A549 (cell line): ENCODE results near the gene BCAS2. TPM values are rescaled to one million over a fixed set of nuclear protein-coding genes. Genes with fewer than 3 reads are reported as not detected.

Experiments used
- ATAC-seq, 2 experiments: fragments of 200-7000 bp in 1 of 2; fragments of >200 bp in 1 of 2; cut with Nextera tagmentation in 1 of 2; cut with Tn5 transposase in 1 of 2; 3 replicates each; pipeline versions ENCODE4 v1.8.0 to v1.9.1; 2018 to 2020; ENCODE audit warnings: mild to moderate bottlenecking in 1 of 2, moderate library complexity in 1 of 2
- CTCF ChIA-PET: fragments of 300-600 bp; sonication (Branson Sonifier 250); formaldehyde crosslinking; extraction: SDS; loops from one replicate; lab custom pipeline; 2021; ENCODE audit warnings: antibody characterized with exemption, inconsistent platforms; lab: Yijun Ruan, JAX
- POLR2A ChIA-PET: fragments of 350-600 bp; formaldehyde crosslinking; extraction: SDS; loops from one replicate; lab custom pipeline; 2021; ENCODE audit warnings: antibody characterized with exemption, inconsistent platforms; lab: Yijun Ruan, JAX
- DNase-seq, 2 experiments: peaks; one replicate each; pipeline versions ENCODE4 v3.0.0 to v3.0.0-alpha.2; 2011 to 2016; ENCODE audit warnings: low read depth in 1 of 2, low spot score in 1 of 2
- FAIRE-seq: peaks from 2 replicates; lab custom pipeline; 2011; peaks lifted over from hg19 to GRCh38; lab: Jason Lieb, UNC
- H3K27ac ChIP-seq, 2 experiments: fragments of >200 bp; sonication (Bioruptor Twin); formaldehyde crosslinking; 3 replicates each; pipeline ENCODE4 v1.5.1; 2016 to 2017
- H3K4me1 ChIP-seq: fragments of >200 bp; sonication (Bioruptor Twin); formaldehyde crosslinking; 3 replicates; pipeline ENCODE4 v1.6.1; 2016
- H3K4me2 ChIP-seq: fragments of >200 bp; sonication (Bioruptor Twin); formaldehyde crosslinking; 3 replicates; pipeline ENCODE4 v1.6.1; 2016
- H3K4me3 ChIP-seq: fragments of >200 bp; sonication (Bioruptor Twin); formaldehyde crosslinking; 3 replicates; pipeline ENCODE4 v1.5.1; 2016
- H3K9me3 ChIP-seq: fragments of >200 bp; sonication (Bioruptor Twin); formaldehyde crosslinking; 3 replicates; pipeline ENCODE4 v1.6.1; 2016
- BHLHE40 ChIP-seq: IDR thresholded peaks from 2 replicates; pipeline ENCODE4 v1.6.1; 2012; ENCODE audit warnings: low read depth, low read length, inconsistent platforms
- CEBPB ChIP-seq, 2 experiments: fragments of >200 bp in 1 of 2; sonication (Bioruptor Twin) in 1 of 2; formaldehyde crosslinking in 1 of 2; IDR thresholded peaks; 2 replicates each; pipeline ENCODE4 v1.6.1; 2012 to 2016
- CHD4 ChIP-seq: fragments of 200-600 bp; sonication (generic); IDR thresholded peaks from 2 replicates; pipeline ENCODE4 v1.6.1; 2016; ENCODE audit warnings: antibody characterized with exemption, mild to moderate bottlenecking, borderline replicate concordance
- EHMT2 ChIP-seq: fragments of 200-600 bp; sonication (generic); IDR thresholded peaks from 2 replicates; pipeline ENCODE4 v1.6.1; 2016; ENCODE audit warnings: antibody characterized with exemption, low read depth, mild to moderate bottlenecking, moderate library complexity
- ESRRA ChIP-seq: fragments of 150-350 bp; IDR thresholded peaks from 2 replicates; pipeline ENCODE4 v1.6.1; 2014; ENCODE audit warnings: mild to moderate bottlenecking, low read length, borderline replicate concordance
- FOSB ChIP-seq: fragments of 250-450 bp; sonication (Bioruptor Pico); IDR thresholded peaks from 2 replicates; pipeline ENCODE4 v1.5.0; 2020; ENCODE audit warnings: mild to moderate bottlenecking, moderate library complexity
- GATA3 ChIP-seq: IDR thresholded peaks from 2 replicates; pipeline ENCODE4 v1.6.1; 2012; ENCODE audit warnings: borderline replicate concordance
- HDAC2 ChIP-seq: fragments of 200-600 bp; sonication (generic); IDR thresholded peaks from 2 replicates; pipeline ENCODE4 v1.6.1; 2016
- HOXA7 ChIP-seq: fragments of 250-450 bp; sonication (Bioruptor Pico); IDR thresholded peaks from 2 replicates; pipeline ENCODE4 v1.5.0; 2020; ENCODE audit warnings: mild to moderate bottlenecking, moderate library complexity
- HOXB13 ChIP-seq: fragments of 250-450 bp; sonication (Bioruptor Pico); IDR thresholded peaks from 2 replicates; pipeline ENCODE4 v1.5.0; 2020; ENCODE audit warnings: low read depth, mild to moderate bottlenecking, moderate library complexity
- HOXB5 ChIP-seq: fragments of 250-450 bp; sonication (Bioruptor Pico); IDR thresholded peaks from 2 replicates; pipeline ENCODE4 v1.5.0; 2020; ENCODE audit warnings: mild to moderate bottlenecking, moderate library complexity
- JUN ChIP-seq, 2 experiments: fragments of >200 bp; sonication (Bioruptor Twin); formaldehyde crosslinking; IDR thresholded peaks; 2 replicates in 1 of 2; 3 replicates in 1 of 2; pipeline ENCODE4 v1.6.1; 2016 to 2017
- KDM5A ChIP-seq: fragments of 200-600 bp; sonication (generic); IDR thresholded peaks from 2 replicates; pipeline ENCODE4 v1.6.1; 2016; ENCODE audit warnings: antibody characterized with exemption, mild to moderate bottlenecking
- MAFK ChIP-seq: fragments of 450-650 bp; IDR thresholded peaks from 2 replicates; pipeline ENCODE4 v1.6.1; 2014; ENCODE audit not compliant: partially characterized antibody
- MYC ChIP-seq: IDR thresholded peaks from 2 replicates; pipeline ENCODE4 v1.6.1; 2012; ENCODE audit warnings: mild to moderate bottlenecking, inconsistent platforms, low read length, improper control_type of control experiment, borderline replicate concordance
- NR3C1 ChIP-seq: fragments of >200 bp; sonication (Bioruptor Twin); formaldehyde crosslinking; IDR thresholded peaks from 3 replicates; pipeline ENCODE4 v1.6.1; 2017
- POLR2A ChIP-seq: IDR thresholded peaks from 2 replicates; pipeline ENCODE4 v1.6.1; 2012; ENCODE audit warnings: mild to moderate bottlenecking, low read length
- POLR2AphosphoS2 ChIP-seq: conservative IDR thresholded peaks from 2 replicates; pipeline ENCODE4 v1.6.1; 2012; ENCODE audit warnings: low read length, improper control_type of control experiment, inconsistent platforms
- RARB ChIP-seq: fragments of 250-450 bp; sonication (Bioruptor Pico); IDR thresholded peaks from 2 replicates; pipeline ENCODE4 v1.8.0; 2021; ENCODE audit warnings: mild to moderate bottlenecking, moderate library complexity
- RCOR1 ChIP-seq: fragments of 150-350 bp; IDR thresholded peaks from 2 replicates; pipeline ENCODE4 v1.6.1; 2014; ENCODE audit warnings: antibody characterized with exemption, low read length, low read depth
- RFX5 ChIP-seq: fragments of 450-650 bp; IDR thresholded peaks from 2 replicates; pipeline ENCODE4 v1.7.1; 2014; ENCODE audit warnings: antibody characterized with exemption, mild to moderate bottlenecking, moderate library complexity
- TFCP2L1 ChIP-seq: fragments of 250-450 bp; sonication (Bioruptor Pico); IDR thresholded peaks from 2 replicates; pipeline ENCODE4 v1.5.0; 2021; ENCODE audit warnings: mild to moderate bottlenecking
- ZFP36 ChIP-seq: fragments of 450-650 bp; IDR thresholded peaks from 2 replicates; pipeline ENCODE4 v1.6.1; 2014; ENCODE audit warnings: borderline replicate concordance; ENCODE audit not compliant: partially characterized antibody
- ZNF302 ChIP-seq: fragments of 250-450 bp; sonication (Bioruptor Pico); IDR thresholded peaks from 2 replicates; pipeline ENCODE4 v1.9.0; 2021; ENCODE audit warnings: inconsistent platforms, mild to moderate bottlenecking, moderate library complexity
- WGBS: methylation state at CpG from one replicate; pipeline ENCODE4 v1.1.6; 2017; ENCODE audit errors: missing lambda C conversion rate; 5-methylcytosine and 5-hydroxymethylcytosine counted together
- polyA plus RNA-seq, 4 experiments: library from polyadenylated mRNA; depleted of rRNA in 3 of 4; stranded (reverse); fragments of >200 nt; fragmentation: RNase III in 1 of 4; extraction: RNeasy Plus Mini Kit Qiagen cat#74134 plus additional on column Dnase treatment in 1 of 4; gene quantifications; 2 replicates in 3 of 4; 3 replicates in 1 of 4; pipeline ENCODE4 v1.2.3, GENCODE V29; 2011 to 2017
- TF ChIP-seq, protein P1 (sequence below): IDR thresholded peaks from 2 replicates; pipeline ENCODE4 v1.6.1; 2012
- TF ChIP-seq, protein P2 (sequence below): fragments of >200 bp; sonication (Bioruptor Twin); formaldehyde crosslinking; IDR thresholded peaks from 3 replicates; pipeline ENCODE4 v1.6.1; 2016
- TF ChIP-seq, protein P3 (sequence below): fragments of 250-450 bp; sonication (Bioruptor Pico); IDR thresholded peaks from 2 replicates; pipeline ENCODE4 v1.5.0; 2021; ENCODE audit warnings: mild to moderate bottlenecking, moderate library complexity, borderline replicate concordance
- TF ChIP-seq, protein P4 (sequence below): fragments of 250-450 bp; sonication (Bioruptor Pico); IDR thresholded peaks from 2 replicates; pipeline ENCODE4 v1.5.0; 2020; ENCODE audit warnings: low read depth, mild to moderate bottlenecking, moderate library complexity
- TF ChIP-seq, protein P5 (sequence below): fragments of 200-600 bp; sonication (generic); IDR thresholded peaks from 2 replicates; pipeline ENCODE4 v1.6.1; 2016; ENCODE audit warnings: antibody characterized with exemption, mild to moderate bottlenecking, moderate library complexity

The BCAS2 gene
- polyA plus RNA-seq, 2 of the 4 experiments (the other 2 are of a cell fraction): 36.0 to 52.5 TPM

DNA sequence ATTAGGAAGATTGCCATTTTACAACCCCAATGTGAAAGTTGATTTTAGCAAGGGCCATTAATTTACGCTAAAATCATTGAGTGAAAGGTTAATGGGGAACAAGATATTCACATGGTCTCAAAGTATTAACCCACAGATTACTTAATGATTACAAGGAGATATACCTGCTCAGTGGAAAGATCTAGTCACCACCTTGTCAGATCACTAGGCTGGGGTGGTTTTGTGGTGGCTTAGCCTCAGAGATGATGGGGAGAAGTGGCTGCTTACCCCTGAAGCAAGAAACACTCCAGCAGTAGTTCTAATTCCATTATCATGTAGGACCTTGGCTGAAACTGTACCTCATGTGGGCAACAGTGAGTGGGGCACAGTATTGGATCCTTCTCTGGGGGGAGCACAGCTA is 50.3 kb downstream of the BCAS2 start:
- 89% methylated on average over 1 of the region's 1 CpG for WGBS
- CTCF ChIA-PET: no interaction called here
- TF ChIP-seq, protein P1, sequence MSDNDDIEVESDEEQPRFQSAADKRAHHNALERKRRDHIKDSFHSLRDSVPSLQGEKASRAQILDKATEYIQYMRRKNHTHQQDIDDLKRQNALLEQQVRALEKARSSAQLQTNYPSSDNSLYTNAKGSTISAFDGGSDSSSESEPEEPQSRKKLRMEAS: no peak
- TF ChIP-seq EHMT2 (no peak), HDAC2 (no peak), RFX5 (no peak), ZFP36 (no peak), FOSB (no peak), HOXA7 (CRISPR knock-in tag) (no peak), HOXB13 (CRISPR knock-in tag) (no peak), ZNF302 (CRISPR knock-in tag) (no peak), RCOR1 (no peak), TFCP2L1 (CRISPR knock-in tag) (no peak), MYC (no peak), RARB (CRISPR knock-in tag) (no peak)
- TF ChIP-seq, protein P2, sequence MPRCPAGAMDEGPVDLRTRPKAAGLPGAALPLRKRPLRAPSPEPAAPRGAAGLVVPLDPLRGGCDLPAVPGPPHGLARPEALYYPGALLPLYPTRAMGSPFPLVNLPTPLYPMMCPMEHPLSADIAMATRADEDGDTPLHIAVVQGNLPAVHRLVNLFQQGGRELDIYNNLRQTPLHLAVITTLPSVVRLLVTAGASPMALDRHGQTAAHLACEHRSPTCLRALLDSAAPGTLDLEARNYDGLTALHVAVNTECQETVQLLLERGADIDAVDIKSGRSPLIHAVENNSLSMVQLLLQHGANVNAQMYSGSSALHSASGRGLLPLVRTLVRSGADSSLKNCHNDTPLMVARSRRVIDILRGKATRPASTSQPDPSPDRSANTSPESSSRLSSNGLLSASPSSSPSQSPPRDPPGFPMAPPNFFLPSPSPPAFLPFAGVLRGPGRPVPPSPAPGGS: no peak
- TF ChIP-seq, all 56 proteins: peak for 0
- DNase-seq (no peak), FAIRE-seq (no peak), ATAC-seq (no peak)
- no peak overlapping the region for H3K4me2 ChIP-seq
- H3K9me3 ChIP-seq: no peaks in the 10 kb centered on the region
- H3K4me3 ChIP-seq: no peak overlapping the region
- POLR2A ChIA-PET: no interaction called here
- no peaks in the 10 kb centered on the region for H3K4me1 ChIP-seq
- no peak overlapping the region for H3K27ac ChIP-seq

DNA sequence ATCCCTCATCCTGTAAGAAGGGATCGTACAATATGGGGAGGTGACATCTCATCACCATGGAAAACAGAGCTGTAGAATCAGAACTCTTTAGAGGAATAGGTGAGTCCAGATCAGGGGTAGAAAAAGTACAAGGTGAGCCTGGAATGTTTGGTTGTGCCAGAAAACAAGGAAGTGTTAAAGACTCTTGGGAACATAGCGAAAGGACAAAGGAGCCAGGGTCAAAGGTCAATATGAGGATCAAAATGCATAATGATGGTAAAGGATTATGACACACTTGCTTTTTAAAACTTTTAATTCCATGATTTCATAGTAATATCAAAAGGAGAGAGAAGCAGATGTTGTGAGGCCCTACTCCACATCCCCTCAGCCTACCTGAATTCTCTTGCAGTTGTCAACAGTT is 51.2 kb downstream of the BCAS2 start:
- FAIRE-seq: no peak
- DNase-seq: no peak
- Histone ChIP-seq H3K4me2 (no peak overlapping the region), H3K9me3 (no peaks in the 10 kb centered on the region), H3K27ac (no peak overlapping the region), H3K4me3 (no peak overlapping the region), H3K4me1 (no peaks in the 10 kb centered on the region)
- 91% methylated on average over 2 of the region's 2 CpGs for WGBS
- ChIA-PET CTCF (no interaction called here), POLR2A (no interaction called here)
- TF ChIP-seq, protein P3, sequence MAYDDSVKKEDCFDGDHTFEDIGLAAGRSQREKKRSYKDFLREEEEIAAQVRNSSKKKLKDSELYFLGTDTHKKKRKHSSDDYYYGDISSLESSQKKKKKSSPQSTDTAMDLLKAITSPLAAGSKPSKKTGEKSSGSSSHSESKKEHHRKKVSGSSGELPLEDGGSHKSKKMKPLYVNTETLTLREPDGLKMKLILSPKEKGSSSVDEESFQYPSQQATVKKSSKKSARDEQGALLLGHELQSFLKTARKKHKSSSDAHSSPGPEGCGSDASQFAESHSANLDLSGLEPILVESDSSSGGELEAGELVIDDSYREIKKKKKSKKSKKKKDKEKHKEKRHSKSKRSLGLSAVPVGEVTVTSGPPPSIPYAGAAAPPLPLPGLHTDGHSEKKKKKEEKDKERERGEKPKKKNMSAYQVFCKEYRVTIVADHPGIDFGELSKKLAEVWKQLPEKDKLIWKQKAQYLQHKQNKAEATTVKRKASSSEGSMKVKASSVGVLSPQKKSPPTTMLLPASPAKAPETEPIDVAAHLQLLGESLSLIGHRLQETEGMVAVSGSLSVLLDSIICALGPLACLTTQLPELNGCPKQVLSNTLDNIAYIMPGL: no peak
- TF ChIP-seq NR3C1 (no peak), KDM5A (no peak), JUN (IDR thresholded peaks at IDR 0.05) (no peak), RCOR1 (no peak), MAFK (no peak), BHLHE40 (no peak), ESRRA (no peak), CHD4 (no peak), HOXB5 (CRISPR knock-in tag) (no peak), POLR2A (no peak), CEBPB (IDR thresholded peaks at IDR 0.05) (no peak), POLR2AphosphoS2 (no peak), GATA3 (no peak)
- TF ChIP-seq, protein P4, sequence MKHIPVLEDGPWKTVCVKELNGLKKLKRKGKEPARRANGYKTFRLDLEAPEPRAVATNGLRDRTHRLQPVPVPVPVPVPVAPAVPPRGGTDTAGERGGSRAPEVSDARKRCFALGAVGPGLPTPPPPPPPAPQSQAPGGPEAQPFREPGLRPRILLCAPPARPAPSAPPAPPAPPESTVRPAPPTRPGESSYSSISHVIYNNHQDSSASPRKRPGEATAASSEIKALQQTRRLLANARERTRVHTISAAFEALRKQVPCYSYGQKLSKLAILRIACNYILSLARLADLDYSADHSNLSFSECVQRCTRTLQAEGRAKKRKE: no peak
- TF ChIP-seq, protein P5, sequence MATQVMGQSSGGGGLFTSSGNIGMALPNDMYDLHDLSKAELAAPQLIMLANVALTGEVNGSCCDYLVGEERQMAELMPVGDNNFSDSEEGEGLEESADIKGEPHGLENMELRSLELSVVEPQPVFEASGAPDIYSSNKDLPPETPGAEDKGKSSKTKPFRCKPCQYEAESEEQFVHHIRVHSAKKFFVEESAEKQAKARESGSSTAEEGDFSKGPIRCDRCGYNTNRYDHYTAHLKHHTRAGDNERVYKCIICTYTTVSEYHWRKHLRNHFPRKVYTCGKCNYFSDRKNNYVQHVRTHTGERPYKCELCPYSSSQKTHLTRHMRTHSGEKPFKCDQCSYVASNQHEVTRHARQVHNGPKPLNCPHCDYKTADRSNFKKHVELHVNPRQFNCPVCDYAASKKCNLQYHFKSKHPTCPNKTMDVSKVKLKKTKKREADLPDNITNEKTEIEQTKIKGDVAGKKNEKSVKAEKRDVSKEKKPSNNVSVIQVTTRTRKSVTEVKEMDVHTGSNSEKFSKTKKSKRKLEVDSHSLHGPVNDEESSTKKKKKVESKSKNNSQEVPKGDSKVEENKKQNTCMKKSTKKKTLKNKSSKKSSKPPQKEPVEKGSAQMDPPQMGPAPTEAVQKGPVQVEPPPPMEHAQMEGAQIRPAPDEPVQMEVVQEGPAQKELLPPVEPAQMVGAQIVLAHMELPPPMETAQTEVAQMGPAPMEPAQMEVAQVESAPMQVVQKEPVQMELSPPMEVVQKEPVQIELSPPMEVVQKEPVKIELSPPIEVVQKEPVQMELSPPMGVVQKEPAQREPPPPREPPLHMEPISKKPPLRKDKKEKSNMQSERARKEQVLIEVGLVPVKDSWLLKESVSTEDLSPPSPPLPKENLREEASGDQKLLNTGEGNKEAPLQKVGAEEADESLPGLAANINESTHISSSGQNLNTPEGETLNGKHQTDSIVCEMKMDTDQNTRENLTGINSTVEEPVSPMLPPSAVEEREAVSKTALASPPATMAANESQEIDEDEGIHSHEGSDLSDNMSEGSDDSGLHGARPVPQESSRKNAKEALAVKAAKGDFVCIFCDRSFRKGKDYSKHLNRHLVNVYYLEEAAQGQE: no peak
- TF ChIP-seq, protein P2: no peak
- no peak for ATAC-seq
